Measurements from ENCODE around the gene RAB31.

GRCh38 chr18:9694174-9694573, 13.9 kb upstream of the RAB31 start:
- TF ChIP-seq, protein P1, sequence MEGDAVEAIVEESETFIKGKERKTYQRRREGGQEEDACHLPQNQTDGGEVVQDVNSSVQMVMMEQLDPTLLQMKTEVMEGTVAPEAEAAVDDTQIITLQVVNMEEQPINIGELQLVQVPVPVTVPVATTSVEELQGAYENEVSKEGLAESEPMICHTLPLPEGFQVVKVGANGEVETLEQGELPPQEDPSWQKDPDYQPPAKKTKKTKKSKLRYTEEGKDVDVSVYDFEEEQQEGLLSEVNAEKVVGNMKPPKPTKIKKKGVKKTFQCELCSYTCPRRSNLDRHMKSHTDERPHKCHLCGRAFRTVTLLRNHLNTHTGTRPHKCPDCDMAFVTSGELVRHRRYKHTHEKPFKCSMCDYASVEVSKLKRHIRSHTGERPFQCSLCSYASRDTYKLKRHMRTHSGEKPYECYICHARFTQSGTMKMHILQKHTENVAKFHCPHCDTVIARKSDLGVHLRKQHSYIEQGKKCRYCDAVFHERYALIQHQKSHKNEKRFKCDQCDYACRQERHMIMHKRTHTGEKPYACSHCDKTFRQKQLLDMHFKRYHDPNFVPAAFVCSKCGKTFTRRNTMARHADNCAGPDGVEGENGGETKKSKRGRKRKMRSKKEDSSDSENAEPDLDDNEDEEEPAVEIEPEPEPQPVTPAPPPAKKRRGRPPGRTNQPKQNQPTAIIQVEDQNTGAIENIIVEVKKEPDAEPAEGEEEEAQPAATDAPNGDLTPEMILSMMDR (IDR thresholded peaks at IDR 0.05): no peak
- no peak for TF ChIP-seq POLR2AphosphoS5 (IDR thresholded peaks at IDR 0.05)

Measured in breast epithelium (tissue), 3 donors.